PC-3 (cell line): Measurements from ENCODE around the gene EPS8. TPM values are rescaled to one million over a fixed set of nuclear protein-coding genes. Genes with fewer than 3 reads are reported as not detected.
A peak's percentile ranks its signal among the peaks of the same experiment; 100 is the strongest.

Experiments
- ATAC-seq: fragments of 200-7000 bp; cut with Tn5 transposase; 2 replicates; pipeline ENCODE4 v1.9.1; 2020; ENCODE audit warnings: mild to moderate bottlenecking, moderate library complexity
- BruUV-seq: library from RNA; stranded (reverse); fragments of 400-500 nt; replicated peaks from 2 replicates; lab custom pipeline; 2021; lab: Mats Ljungman, UMichigan
- CTCF ChIA-PET: fragments of 300-600 bp; sonication (Branson Sonifier 250); formaldehyde crosslinking; loops from one replicate; lab custom pipeline; 2022; ENCODE audit warnings: antibody characterized with exemption; lab: Charles Lee
- POLR2A ChIA-PET: fragments of 300-600 bp; sonication (Branson Sonifier 250); formaldehyde crosslinking; loops from one replicate; lab custom pipeline; 2022; ENCODE audit warnings: antibody characterized with exemption; ENCODE audit not compliant: unreplicated experiment; lab: Charles Lee
- DNase-seq: peaks from one replicate; pipeline ENCODE4 v3.0.0-alpha.2; 2015
- H2AFZ ChIP-seq: fragments of 300-600 bp; sonication (generic); 2 replicates; pipeline ENCODE4 v1.6.0; 2016; ENCODE audit warnings: antibody characterized with exemption, low read length
- H3F3A ChIP-seq: fragments of 300-600 bp; sonication (generic); one replicate; pipeline ENCODE4 v1.6.0; 2017; ENCODE audit warnings: antibody characterized with exemption, low read length, control low read depth, mild to moderate bottlenecking; ENCODE audit not compliant: unreplicated experiment
- H3K27ac ChIP-seq: fragments of 300-600 bp; sonication (generic); 2 replicates; pipeline ENCODE4 v1.5.1; 2016; ENCODE audit warnings: mild to moderate bottlenecking, low read length
- H3K27me3 ChIP-seq: fragments of 300-600 bp; sonication (generic); 2 replicates; pipeline ENCODE4 v1.6.1; 2016; ENCODE audit warnings: low read length, mixed read lengths
- H3K36me3 ChIP-seq: fragments of 300-600 bp; sonication (generic); 2 replicates; pipeline ENCODE4 v1.6.1; 2016; ENCODE audit warnings: low read depth, mixed run types, low read length, mixed read lengths
- H3K4me1 ChIP-seq: fragments of 300-600 bp; sonication (generic); 2 replicates; pipeline ENCODE4 v1.5.1; 2016; ENCODE audit warnings: low read length; ENCODE audit not compliant: insufficient read depth
- H3K4me2 ChIP-seq: fragments of 300-600 bp; sonication (generic); 2 replicates; pipeline ENCODE4 v1.6.0; 2016; ENCODE audit warnings: low read length
- H3K4me3 ChIP-seq: fragments of 300-600 bp; sonication (generic); 2 replicates; pipeline ENCODE4 v1.5.1; 2016; ENCODE audit warnings: mild to moderate bottlenecking, low read length, mixed read lengths
- H3K79me2 ChIP-seq: fragments of 300-600 bp; sonication (generic); 2 replicates; pipeline ENCODE4 v1.6.1; 2017; ENCODE audit warnings: low read length, mixed read lengths
- H3K9ac ChIP-seq: fragments of 300-600 bp; sonication (generic); 2 replicates; pipeline ENCODE4 v1.6.0; 2016; ENCODE audit warnings: mild to moderate bottlenecking, low read length
- H3K9me2 ChIP-seq: fragments of 300-600 bp; sonication (generic); replicated peaks from 2 replicates; pipeline ENCODE4 v1.6.1; 2016; ENCODE audit warnings: mixed run types, low read length, mixed read lengths
- H3K9me3 ChIP-seq: fragments of 300-600 bp; sonication (generic); 2 replicates; pipeline ENCODE4 v1.6.1; 2016; ENCODE audit warnings: low read length, mixed read lengths
- H4K20me1 ChIP-seq: fragments of 300-600 bp; sonication (generic); 2 replicates; pipeline ENCODE4 v1.6.1; 2016; ENCODE audit warnings: low read length, mixed read lengths
- CTCF ChIP-seq: fragments of 300-600 bp; sonication (generic); conservative IDR thresholded peaks from 2 replicates; pipeline ENCODE4 v1.5.1; 2017; ENCODE audit warnings: antibody characterized with exemption, low read depth, mild to moderate bottlenecking, low read length
- EZH2 ChIP-seq: fragments of 300-600 bp; sonication (generic); IDR thresholded peaks from one replicate; pipeline ENCODE4 v1.6.1; 2017; ENCODE audit warnings: antibody characterized with exemption, mild to moderate bottlenecking, low read length; ENCODE audit not compliant: unreplicated experiment
- EZH2phosphoT487 ChIP-seq: fragments of 300-600 bp; sonication (generic); IDR thresholded peaks from 2 replicates; pipeline ENCODE4 v1.6.1; 2018; ENCODE audit warnings: mild to moderate bottlenecking, antibody characterized with exemption, low read length, borderline replicate concordance
- intact Hi-C: fragments of 100-400 bp; cut with micrococcal nuclease; formaldehyde crosslinking; loops from 2 replicates; pipeline ENCODE4 v1.9.0; 2023
- total RNA-seq: library from RNA; depleted of rRNA; stranded (reverse); fragments of >200 nt; gene quantifications from 2 replicates; pipeline ENCODE4 v1.2.3, GENCODE V29; 2014

The EPS8 gene
- total RNA-seq, 1 experiment from 2014 or later: 47.4 TPM

DNA sequence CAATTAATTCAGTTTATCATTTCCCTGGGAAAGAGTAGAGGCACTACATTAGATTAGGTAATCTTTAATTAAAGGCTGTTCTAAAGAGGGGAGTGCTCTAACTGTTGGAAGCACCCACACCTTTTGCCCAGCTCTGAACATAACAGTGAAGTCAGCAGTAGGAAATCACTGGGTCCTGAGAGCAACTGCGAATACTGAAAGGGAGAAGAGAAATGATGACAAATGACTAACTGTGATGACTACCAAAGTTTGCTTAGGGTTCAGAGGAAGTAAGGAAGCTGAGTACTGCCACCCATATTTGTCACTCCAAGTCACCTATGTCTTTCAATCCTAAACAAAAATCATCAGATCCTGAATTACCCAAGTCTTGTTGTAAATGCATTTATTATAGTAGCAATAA lies 140.6 kb downstream of the EPS8 start:
- H3K36me3 ChIP-seq: no peaks in the 10 kb centered on the region; the same call in none of the 2 replicates
- H3K9me2 ChIP-seq: no peaks in the 10 kb centered on the region
- H2AFZ ChIP-seq: no peak overlapping the region
- H3K4me2 ChIP-seq: no peak overlapping the region
- no peak overlapping the region for H3K9ac ChIP-seq
- no peaks in the 10 kb centered on the region for H3K27me3 ChIP-seq
- H3K4me3 ChIP-seq: no peak overlapping the region
- no peak for ATAC-seq
- intact Hi-C loops: no loop called here
- H3K27ac ChIP-seq: no peak overlapping the region
- no TSS peak for BruUV-seq
- POLR2A ChIA-PET: no interaction called here
- no peaks in the 10 kb centered on the region for H4K20me1 ChIP-seq
- no peaks in the 10 kb centered on the region for H3K79me2 ChIP-seq
- CTCF ChIA-PET: interaction anchor here (0.6 kb wide), 1 partner anchor 196 kb away, joined by 4 read pairs; no protein-coding TSS in a partner anchor
- no peaks in the 10 kb centered on the region for H3F3A ChIP-seq
- DNase-seq: no peak
- TF ChIP-seq CTCF (no peak), EZH2phosphoT487 (no peak), EZH2 (no peak)
- no peaks in the 10 kb centered on the region for H3K9me3 ChIP-seq
- H3K4me1 ChIP-seq: peaks cover 17% of the 10 kb centered on the region

GRCh38 chr12:15646581-15646980 lies 142.6 kb downstream of the EPS8 start:
- intact Hi-C loops: no loop called here
- CTCF ChIA-PET: no interaction called here
- Histone ChIP-seq H3K27me3 (no peaks in the 10 kb centered on the region), H3K27ac (peak overlapping the region; percentile 47), H3F3A (no peaks in the 10 kb centered on the region), H2AFZ (no peak overlapping the region), H3K4me2 (0 out of 2 replicates have a peak overlapping the region, but pooled peaks have one; percentile 15), H3K36me3 (no peaks in the 10 kb centered on the region; the same call in none of the 2 replicates), H3K9me2 (no peaks in the 10 kb centered on the region), H3K9me3 (no peaks in the 10 kb centered on the region), H3K79me2 (no peaks in the 10 kb centered on the region), H3K9ac (no peak overlapping the region), H3K4me3 (no peak overlapping the region), H3K4me1 (peaks cover 17% of the 10 kb centered on the region), H4K20me1 (no peaks in the 10 kb centered on the region)
- TF ChIP-seq EZH2 (no peak), CTCF (no peak), EZH2phosphoT487 (no peak)
- no peak for DNase-seq
- BruUV-seq: no TSS peak
- POLR2A ChIA-PET: no interaction called here
- ATAC-seq: peak; percentile 27; the same call in 1 of the 2 replicates

- DNase-seq (peak; percentile 51), ATAC-seq (peak; percentile 37; the same call in 1 of the 2 replicates)
- no peak overlapping the region for H3K9ac ChIP-seq
- H3K4me1 ChIP-seq: peaks cover 17% of the 10 kb centered on the region
- no peaks in the 10 kb centered on the region for H3K27me3 ChIP-seq
- no peaks in the 10 kb centered on the region for H3F3A ChIP-seq
- TF ChIP-seq EZH2 (no peak), EZH2phosphoT487 (no peak), CTCF (no peak)
- ChIA-PET CTCF (no interaction called here), POLR2A (no interaction called here)
- no peaks in the 10 kb centered on the region for H3K79me2 ChIP-seq
- peaks cover 10% of the 10 kb centered on the region for H3K36me3 ChIP-seq
- H3K4me2 ChIP-seq: no peak overlapping the region
- intact Hi-C loops: loop anchor here (2.0 kb wide), 1 partner anchor 14 kb away; no protein-coding TSS in a partner anchor
- H4K20me1 ChIP-seq: no peaks in the 10 kb centered on the region
- H3K27ac ChIP-seq: 0 out of 2 replicates have a peak overlapping the region, but pooled peaks have one; percentile 39
- H3K4me3 ChIP-seq: no peak overlapping the region
- H2AFZ ChIP-seq: no peak overlapping the region
- BruUV-seq: no TSS peak
- H3K9me2 ChIP-seq: no peaks in the 10 kb centered on the region
- H3K9me3 ChIP-seq: no peaks in the 10 kb centered on the region
Measured at GRCh38 chr12:15644700-15645099, 144.5 kb downstream of the EPS8 start.
